DMS53 treated with DMSO at 0.1 percent for 48 hours (cell line): ENCODE measurements around the gene BSG.
"Not testable (repeated sequence)": the region's sequence is repeated elsewhere in the genome, so short reads cannot be mapped to it uniquely, and the experiment has no call there.

ENCODE experiments used
- DNase-seq: peaks from one replicate; lab custom pipeline; 2025; ENCODE audit not compliant: unreplicated experiment; lab: John Stamatoyannopoulos, UW

The BSG gene

GRCh38 chr19:585146-585545 is 12.8 kb downstream of the BSG start:
- DNase-seq = not testable (repeated sequence)

GRCh38 chr19:585551-586110 is 13.2 kb downstream of the BSG start:
- no peak for DNase-seq

- peak; percentile 80 for DNase-seq
These were observed 15.8 kb downstream of the BSG start for GRCh38 chr19:588093-588740.

GRCh38 chr19:588741-589692 is 16.6 kb downstream of the BSG start:
- peak; percentile 43 for DNase-seq

GRCh38 chr19:589693-590395 is 17.4 kb downstream of the BSG start, which contains the start of gene HCN2:
HCN2 (plus strand) TSS chr19:589881; CDS start chr19:589946, 65 bp downstream.
- no peak for DNase-seq

GRCh38 chr19:590396-590745 is 18.0 kb downstream of the BSG start:
- no peak for DNase-seq

GRCh38 chr19:590750-591098 is 18.3 kb downstream of the BSG start:
- no peak for DNase-seq

GRCh38 chr19:591099-591958 is 18.9 kb downstream of the BSG start:
- DNase-seq = no peak

GRCh38 chr19:592101-592500 is 19.7 kb downstream of the BSG start:
- DNase-seq = no peak

GRCh38 chr19:593055-593454 is 20.7 kb downstream of the BSG start:
- no peak for DNase-seq

GRCh38 chr19:593505-593904 is 21.1 kb downstream of the BSG start:
- DNase-seq = no peak

- DNase-seq = no peak
These were observed 22.0 kb downstream of the BSG start for GRCh38 chr19:594265-594870.

GRCh38 chr19:595326-596262 is 23.2 kb downstream of the BSG start:
- DNase-seq = no peak

- no peak for DNase-seq
These were observed 23.9 kb downstream of the BSG start for GRCh38 chr19:596263-596655.

GRCh38 chr19:597406-598315 is 25.3 kb downstream of the BSG start:
- DNase-seq = no peak

GRCh38 chr19:601310-601709 is 28.9 kb downstream of the BSG start:
- no peak for DNase-seq

GRCh38 chr19:601790-602189 is 29.4 kb downstream of the BSG start:
- no peak for DNase-seq
